Embryonic facial prominence (tissue), 1 donor: Measurements from ENCODE around the gene EGR4.

Experiments
- DNase-seq: peaks from one replicate; pipeline ENCODE4 v3.0.0-alpha.2; 2016; ENCODE audit errors: extremely low spot score

Gene EGR4

DNA sequence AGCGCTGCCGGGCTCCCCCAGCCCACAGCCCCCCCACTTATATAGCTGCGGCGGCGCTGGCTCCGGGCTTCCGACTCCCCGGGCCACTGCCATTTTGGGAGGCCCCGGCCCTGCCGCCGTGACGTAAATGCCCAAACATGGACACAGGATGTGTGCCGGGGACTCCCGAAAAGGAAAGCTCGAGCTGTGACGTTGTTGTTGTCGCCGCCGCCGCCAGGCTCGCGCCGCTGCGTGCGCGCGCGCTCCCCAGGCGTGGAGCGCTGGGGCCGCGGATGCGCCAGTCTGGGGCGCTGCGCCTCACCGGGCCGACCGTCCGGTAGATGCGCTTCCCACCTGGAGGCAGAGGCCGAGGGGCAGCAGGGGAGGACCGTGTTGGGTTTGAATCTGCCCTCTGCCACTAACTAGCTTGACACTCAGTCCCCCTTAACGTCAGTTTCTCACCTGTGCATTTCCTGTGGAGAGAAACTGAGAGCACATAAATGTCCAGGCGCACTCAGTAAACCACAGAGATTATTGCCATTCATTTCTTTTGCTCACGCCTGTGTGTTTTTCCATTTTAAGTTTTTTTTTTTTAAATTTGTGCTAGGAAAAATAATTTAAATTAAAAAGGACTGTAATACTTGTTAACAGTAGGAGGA is at the start of gene EGR4:
Gene EGR4 (minus strand): TSS at position 15 of the 638 bp plus-strand sequence. CDS start 231 bp downstream, outside the sequence.
- DNase-seq = no peak

DNA sequence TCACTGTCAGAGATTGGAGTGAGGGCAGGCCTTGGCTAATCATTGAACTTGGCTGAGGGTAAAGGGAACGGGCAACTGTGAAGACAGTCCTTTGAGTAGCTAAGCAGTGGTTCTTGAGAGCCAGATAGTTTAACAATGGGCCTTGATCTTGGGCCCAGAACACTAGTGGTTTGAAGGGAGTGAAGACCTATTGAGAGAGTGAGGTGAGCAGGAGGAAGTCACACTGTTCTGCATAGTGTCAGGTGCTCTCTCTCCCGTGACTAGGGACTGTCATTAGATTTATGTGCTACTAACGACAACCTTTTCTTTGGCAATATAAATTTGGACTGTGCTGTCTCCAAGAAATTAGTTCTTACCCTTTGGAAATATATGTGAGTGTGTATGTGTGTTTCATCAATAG is 47.7 kb upstream of the EGR4 start:
- no peak for DNase-seq

DNA sequence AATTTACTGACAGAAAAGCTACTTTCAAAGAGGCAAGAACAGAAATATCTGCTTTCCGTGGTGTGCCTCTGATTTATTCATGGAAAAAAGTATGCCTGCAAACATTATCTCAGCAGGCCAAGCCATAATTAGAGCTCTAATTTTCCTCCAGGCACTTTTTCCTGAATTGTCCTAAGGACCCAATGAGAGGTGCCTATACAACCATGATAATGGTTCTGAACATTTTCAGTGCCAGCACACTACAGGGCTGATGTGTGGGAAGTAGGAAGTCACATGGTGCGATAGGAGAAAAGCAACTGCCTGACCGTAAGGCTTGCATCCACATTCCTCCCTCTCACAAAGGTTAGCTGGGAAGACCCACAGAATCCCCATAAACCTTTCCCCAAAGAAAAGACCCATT is 45.9 kb upstream of the EGR4 start:
- DNase-seq = no peak

DNA sequence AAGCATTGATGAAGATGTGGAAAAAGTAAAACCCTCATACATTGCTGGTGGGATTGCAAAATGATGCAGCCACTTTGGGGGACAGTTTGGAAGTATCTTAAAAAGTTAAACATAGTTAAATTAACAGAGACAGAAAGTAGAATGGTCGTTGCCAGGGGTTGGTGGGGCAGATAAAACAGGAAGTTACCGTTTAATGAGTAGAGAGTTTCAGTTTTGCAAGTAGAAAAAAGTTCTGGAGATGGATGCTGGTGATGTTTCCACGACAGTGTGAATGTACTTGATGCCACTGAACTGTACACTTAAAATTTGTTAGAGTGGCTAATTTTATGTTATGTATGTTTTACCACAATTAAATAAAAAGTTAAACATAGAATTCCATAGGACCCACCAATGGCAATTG is 44.5 kb upstream of the EGR4 start:
- DNase-seq = no peak

DNA sequence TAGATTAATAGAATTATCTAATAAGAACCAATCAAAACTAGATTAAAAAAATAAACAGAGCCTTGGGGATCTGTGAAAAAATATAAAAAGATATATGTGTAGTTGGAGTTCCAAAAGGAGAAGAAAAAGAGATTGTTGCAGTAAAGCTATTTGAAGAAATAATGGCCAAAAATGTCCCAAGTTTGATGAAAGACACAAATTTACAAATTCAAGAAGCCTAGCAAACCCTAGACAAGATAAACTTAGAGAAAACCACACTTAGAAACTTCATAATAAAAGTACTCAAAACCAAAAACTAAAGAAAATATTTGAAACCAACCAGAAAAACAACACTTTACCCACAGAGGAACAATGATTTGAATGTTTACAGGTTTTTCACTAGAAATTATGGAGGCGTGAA is 41.3 kb upstream of the EGR4 start:
- DNase-seq = no peak

DNA sequence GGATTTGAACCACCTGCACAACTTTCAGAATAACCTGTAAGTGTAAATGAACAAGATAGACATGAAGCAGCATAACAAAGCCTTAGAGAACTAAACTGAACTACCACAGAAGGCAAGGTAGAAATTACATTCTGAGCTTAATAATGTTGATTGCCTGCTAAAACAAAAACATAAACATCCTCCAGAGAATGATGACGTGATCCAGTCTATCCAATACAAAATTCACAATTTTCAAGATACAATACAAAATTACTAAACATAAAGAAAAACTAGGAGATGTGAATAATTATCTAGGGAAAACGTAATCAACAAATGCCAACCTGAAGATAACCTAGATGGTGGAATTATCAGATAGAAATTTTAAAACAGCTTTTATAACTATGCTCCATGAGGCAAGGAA is 40.7 kb upstream of the EGR4 start:
- DNase-seq = no peak

DNA sequence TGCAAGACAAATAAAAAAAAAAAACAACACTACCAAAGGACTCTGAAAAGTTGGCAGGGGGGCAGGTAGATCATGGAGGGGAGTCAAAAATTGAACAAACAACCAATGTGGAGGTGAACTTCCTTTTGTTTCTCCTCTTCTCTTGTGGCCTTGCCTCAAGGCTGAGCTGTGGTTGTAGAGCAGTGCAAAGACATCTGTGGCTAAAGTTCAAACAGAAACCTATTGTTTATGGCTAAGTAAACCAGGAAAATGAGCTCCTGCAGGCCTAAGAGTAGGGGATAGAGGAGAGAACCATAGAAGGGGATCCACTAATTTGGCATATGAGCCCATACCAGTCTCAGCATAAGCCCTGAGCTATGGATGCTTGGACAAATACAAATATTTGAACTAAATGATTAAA is 40.2 kb upstream of the EGR4 start:
- DNase-seq = no peak

DNA sequence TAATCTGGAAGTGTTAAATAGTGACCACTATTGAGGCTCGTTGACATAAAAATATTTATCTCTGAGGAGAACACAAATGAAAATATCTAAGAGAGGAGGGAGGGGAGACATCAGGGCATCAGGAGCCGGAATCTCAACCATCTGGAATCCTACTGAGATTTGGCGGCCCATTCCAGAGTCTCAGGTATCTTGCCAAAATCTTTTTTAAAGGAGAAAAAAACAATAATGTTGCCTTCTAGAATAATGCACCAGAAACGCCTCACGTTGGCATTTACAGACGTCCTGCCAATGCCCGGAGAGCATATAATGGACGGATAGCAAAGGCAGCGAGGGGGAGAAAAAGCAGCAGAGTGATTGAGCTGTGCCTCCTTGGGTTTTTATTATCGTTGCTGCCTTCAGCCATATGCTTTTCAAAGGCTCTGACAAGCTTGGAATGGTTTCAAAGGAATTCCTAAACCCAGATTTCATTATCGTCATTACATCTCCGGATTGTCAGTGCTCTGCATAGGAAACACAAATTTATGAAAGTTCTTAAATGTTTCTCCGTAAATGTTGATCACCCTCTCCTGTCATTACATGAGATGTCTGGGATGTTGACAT is 30.9 kb upstream of the EGR4 start:
- DNase-seq = no peak

DNA sequence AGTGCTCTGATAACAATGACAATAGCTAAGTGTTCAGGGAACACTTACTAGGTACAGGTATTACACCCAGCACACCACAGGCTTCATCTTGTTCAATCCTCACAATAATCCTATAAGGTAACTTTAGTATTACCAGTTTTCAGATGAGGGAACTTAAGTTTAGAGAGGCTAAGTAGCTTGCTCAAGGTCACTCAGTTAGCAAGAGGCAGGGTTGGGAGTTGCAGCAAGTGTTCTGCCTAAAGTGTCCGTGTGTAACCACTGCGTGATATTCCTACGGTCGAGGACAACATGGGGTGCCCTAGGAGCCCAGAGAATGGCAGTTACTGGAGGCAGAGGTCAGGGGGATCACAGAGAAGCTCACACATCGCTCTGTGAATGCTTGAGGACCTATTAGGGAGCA is 30.2 kb upstream of the EGR4 start:
- no peak for DNase-seq

DNA sequence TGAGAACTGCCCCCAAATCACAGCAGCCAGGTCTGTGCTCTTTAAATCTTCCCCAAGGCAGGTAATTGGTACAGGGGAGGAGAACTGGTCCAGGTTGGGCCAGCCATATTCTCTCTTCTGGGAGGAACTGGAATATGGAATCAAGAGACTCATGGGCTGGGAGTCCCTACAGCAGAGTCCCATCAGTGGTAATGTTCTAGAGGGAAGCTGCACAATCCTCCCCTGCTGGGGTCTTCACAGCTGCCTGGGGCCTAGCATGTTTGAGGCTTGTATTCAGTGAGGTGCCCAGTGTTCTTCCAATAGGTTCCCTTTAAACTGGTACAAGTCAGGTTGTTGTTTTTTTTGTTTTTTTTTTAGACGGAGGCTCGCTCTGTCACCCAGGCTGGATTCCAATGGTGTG is 21.1 kb upstream of the EGR4 start:
- DNase-seq = no peak

DNA sequence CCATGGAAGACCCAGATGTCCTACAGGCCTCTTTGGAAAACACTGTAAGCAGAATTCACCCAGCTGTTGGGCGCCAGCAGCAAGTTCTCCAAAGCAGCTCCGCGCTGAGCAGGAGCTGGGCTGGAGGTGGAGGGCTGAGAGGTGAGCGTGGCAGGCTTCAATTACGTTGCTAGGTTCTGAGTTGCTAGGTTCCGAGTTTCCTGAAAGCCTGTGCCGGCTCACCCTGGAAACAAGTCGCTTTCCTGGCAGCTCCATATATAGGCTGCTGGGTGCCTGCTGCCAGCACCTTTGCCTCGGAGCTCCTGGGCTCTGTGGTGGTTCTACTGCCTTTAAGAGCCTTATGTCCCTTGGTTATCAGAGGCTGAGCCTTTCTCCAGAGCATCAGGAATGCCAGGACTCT is 14.4 kb upstream of the EGR4 start:
- no peak for DNase-seq

DNA sequence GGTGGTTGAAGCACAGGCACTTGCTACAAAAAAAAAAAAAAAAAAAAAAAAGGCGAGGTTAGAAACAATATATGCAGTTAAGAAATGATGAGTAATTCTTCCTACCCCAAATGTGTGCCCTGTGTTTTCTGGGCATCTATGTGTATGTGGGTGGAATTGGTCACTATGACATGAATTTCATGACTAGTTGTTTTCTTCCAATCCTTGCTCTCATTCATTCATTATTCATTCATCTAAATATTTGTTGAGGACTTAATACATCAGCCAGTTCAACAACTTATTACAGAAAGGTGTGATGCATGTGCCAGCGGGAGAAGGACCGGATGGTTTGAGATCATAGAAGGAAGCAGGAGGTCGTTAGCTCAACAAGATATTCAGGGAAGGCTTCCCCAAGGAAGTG is 8.3 kb upstream of the EGR4 start:
- no peak for DNase-seq

DNA sequence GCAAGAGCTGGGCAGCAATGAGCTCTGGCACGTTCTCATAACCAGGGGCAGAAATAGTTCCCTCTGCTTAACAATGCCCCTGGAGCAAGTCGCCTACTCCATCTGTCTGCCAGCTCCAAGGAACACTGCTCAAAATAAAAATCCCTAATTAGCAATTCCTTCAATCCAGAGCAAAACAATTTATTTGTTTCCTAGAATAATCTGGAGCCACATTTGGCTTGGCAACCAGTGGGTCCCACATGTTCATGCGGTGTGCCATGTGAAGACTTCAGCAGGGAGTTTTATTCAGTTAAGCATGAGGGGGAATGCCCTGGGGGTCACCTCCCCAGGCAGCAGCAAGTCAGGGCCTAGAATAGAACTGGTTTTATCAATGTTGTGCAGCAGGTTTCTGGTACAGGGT is 7.6 kb upstream of the EGR4 start:
- DNase-seq = no peak

DNA sequence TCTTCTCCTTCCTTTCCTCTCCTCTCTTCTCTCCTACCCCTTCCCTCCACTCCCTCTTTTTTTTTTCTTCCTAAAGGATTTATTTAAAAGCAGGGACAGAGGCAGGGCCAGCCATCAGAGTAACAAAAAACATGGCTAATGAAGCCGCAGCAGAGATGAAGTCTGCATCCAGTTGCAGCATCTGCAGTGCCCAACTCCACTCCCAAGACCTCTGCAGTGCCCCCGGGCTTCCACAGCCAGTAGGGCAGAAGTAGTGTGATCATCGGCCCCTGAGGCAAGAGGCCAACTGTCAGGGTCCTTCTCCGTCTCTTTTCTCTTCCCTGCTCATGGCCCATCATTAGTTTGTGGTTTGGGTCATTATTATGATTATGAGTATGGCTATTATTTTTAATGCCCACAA is 4.2 kb upstream of the EGR4 start:
- no peak for DNase-seq

DNA sequence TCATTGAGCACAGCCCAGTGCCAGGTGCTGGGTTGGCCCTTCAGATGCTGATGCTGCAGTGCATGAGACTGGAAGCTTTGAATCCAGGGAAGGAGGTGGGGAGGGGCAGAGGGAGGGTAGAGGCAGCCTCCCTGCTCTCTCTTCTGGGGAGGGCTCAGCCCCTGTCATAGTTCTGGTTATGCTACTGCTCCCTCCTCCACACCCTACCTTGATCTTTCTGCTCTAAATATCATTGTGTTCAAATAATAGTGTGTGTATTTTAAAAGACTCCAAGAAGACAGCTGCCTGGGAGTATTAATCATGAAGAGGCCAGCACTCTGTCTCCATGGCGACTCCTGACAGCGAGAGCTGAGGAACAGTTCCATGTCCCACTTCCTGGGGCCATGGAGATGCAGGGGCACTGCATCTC is 3.8 kb upstream of the EGR4 start:
- DNase-seq = no peak

DNA sequence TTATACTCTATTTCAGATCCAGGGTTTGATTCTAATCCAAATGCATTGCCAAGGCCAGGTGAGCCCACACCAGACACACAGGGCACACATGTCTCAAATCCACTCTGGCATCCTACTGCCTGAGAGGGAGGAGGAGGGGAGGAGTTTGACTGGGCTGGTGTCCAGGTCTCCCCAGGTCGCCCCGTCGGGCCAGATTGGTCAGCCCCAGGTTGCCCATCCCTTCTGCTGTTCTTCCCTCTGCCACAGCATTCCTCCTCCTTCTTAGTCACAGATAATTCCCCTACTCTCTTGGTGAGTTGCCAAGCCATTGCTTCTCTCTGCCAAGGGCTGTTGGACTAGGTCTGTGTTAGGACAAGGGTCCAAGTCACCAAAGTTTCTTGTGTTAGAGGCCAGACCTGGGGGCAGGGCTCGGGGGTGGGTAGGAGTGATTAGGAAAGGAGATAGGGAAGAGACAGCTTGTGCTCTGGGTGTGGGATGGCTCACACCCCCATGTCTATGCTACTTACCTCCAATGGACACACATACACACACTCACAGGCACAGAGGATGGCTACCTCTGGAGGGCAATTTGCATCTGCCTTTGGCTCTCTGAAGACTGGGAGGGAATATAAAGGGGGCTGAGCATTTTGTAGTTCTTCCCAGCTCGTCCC is 2.5 kb upstream of the EGR4 start:
- no peak for DNase-seq

DNA sequence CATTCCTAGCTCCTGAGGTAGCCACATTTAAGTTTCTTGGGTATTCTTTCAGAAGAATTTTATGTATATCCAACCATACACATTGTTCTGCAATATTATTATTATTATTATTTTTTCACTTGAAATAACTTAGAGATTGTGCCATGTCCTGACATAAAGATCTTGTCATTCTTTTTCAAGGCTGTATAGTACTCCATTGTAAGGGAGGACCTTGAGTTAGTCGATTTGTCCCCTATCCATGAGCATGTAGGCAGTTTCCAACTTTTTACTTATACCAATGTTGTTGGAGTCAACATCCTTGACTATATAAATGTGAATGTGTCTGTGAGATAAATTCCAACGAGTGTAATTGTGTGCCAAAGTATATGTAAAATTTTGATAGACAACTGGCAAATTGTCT is 891 bp upstream of the EGR4 start:
- no peak for DNase-seq

DNA sequence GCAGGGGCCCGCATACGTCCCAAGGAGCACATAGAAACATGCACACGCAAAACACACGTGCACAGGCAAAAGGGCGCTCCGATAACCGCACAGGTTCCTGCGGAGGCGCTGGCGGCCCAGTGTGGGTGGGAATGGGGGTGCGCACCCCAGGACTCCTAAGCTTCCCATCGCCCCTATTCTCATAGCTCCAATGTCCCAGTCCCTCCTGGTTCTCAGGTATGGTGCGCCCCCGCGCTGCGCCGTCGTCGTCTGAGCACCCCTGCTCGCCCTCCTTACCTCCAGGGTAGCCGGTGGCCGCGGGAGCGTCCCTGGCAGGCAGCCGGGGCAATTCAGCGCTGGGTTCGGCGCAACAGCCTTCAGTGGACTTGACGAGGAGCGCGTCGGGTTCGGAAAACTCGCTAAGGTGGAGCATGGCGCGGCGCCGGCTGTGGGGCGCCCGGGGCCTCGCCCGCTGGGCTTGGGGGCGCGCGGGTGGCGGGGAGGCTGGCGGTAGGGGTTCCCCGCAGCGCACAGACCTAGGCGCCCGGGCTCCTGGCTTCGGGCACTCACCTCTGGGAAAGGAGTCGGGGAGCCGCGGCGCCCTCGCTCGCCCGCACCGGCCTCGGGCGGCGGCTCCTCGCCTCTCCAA is 328 bp downstream of the EGR4 start:
- no peak for DNase-seq

DNA sequence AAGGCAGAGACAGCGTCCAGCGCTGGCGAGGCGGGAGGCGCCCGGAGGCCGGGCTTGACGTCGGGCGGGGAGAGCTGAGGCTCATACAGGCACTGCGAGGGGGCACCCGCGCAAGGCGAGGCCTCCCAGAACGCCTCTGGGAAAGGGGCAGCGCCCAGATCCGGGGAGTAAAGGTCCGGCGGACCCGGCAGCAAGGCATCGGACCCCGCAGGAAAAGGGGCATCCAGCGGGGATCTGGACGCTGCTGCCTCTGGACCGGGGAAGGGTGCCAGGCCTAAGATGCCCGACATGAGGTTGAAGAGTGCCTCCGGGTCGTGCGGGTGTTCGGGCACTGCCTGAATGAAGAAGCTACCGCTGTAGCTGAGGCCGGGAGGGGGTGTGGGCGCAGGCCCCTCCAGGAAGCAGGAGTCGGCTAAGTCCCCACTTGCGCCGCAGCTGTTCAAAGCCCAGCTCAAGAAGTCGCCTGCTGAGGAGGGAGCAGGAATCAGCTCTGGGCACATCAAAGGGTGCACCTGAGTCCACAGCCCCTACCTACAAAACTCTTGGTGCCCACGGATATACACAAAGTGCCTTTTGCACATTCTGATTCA is 937 bp downstream of the EGR4 start:
- no peak for DNase-seq

DNA sequence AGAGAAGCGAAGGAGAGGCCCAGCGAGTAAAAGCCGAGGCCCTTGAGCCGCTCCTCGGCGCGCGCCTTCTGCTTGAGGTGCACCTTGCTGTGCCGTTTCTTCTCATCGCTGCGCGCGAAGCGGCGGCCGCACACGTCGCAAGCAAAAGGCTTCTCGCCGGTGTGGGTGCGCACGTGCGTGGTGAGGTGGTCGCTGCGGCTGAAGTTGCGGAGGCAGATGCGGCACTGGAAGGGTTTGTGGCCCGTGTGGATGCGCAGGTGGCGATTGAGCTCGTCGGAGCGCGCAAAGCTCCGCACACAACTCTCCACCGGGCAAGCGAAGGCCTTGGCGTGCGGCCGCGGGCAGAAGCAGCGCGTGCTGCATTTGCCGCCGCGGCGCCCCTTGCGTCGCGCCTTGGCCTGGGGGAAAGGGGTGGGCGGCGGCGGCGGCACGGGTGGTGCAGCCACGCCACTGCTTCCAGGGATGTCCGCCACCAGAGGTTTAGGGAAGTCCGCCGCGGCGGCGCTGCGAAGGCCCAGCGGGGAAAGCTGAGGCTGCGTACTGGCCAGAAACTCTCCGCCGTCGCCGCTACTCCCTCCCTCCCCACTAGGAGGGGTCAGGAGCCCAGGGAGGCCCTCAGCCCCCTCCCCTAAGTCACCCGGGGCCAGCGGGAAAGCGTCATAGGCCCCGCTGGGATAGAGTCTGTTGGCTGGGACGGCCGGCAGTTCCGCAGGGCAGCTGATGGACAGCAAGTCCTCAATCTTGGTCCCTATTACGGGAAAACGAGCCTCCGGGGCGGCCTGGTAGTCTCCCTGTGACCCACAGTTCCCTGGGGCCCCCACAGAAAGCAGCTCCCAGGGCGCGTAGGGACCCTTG is 1.7 kb downstream of the EGR4 start:
- no peak for DNase-seq

DNA sequence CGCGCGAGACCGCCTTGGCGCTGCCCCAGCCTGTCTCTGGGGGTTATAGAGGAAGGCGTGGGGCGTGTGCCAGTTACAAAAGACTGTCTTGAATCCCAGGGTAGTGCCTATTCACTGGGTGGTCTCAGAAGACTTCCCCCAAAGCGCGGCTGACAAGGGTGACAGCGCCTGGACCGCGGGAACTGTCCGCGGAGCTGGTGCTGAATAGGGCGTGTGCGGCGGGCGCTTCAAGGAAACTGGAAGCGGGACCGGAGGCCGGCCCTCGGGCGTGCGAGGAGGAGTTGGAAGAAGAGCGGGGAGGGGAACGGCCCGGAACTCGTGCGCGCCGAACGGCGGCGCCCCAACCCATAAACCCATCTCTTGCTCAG is 2.3 kb downstream of the EGR4 start:
- DNase-seq = no peak
